ENCODE data around the gene TMCO1. TPM values are rescaled to one million over a fixed set of nuclear protein-coding genes. Genes with fewer than 3 reads are reported as not detected.
A peak's percentile ranks its signal among the peaks of the same experiment; 100 is the strongest.

Gene TMCO1
- total and polyA plus RNA-seq, 2 donors: 86.2 to 116 TPM

DNA sequence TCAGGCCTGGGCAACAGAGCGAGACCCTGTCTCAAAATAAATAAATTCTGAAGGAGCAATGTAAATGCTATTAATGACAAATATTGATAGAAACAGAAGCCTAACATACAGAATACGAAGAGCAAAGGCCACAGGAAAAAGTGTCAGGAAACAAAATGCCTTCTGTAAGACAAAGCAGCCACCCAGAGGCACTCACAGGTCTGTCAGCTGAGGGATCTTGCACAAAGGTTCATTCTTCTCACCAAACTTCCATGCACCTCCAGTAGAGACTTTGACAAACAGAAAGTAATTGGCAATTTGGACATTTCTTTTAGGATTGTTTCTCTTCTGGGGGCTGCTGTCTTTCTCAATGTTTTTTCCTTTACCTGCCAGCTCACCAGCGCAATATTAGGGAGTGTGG, 69.1 kb downstream of the TMCO1 start:
- H3K27ac ChIP-seq (ENCODE audit: low read depth in 1 of 2, low read length in 1 of 2): no peak overlapping the region
- no peak overlapping the region for H3K4me3 ChIP-seq (ENCODE audit: low read length in 2 of 2)
- H3K9me3 ChIP-seq (ENCODE audit: control insufficient read depth in 2 of 2, insufficient read depth in 1 of 2, low read length in 1 of 2): no peaks in the 10 kb centered on the region
- H3K36me3 ChIP-seq (ENCODE audit: control insufficient read depth in 2 of 2, insufficient read depth in 2 of 2, low read length in 1 of 2): no peaks in the 10 kb centered on the region
- DNase-seq (ENCODE audit: low read depth in 6 of 9, low spot score in 9 of 9): peak in 1 of 9 donors; percentile 12
- peaks cover 6 to 13% of the 10 kb centered on the region in 2 donors for H3K4me1 ChIP-seq (ENCODE audit: control insufficient read depth in 2 of 2, insufficient read depth in 2 of 2, low read length in 2 of 2)
- no peaks in the 10 kb centered on the region for H3K27me3 ChIP-seq (ENCODE audit: control insufficient read depth in 2 of 2, insufficient read depth in 1 of 2, low read length in 1 of 2)
- WGBS: 77% methylated on average over 3 of the region's 3 CpGs

DNA sequence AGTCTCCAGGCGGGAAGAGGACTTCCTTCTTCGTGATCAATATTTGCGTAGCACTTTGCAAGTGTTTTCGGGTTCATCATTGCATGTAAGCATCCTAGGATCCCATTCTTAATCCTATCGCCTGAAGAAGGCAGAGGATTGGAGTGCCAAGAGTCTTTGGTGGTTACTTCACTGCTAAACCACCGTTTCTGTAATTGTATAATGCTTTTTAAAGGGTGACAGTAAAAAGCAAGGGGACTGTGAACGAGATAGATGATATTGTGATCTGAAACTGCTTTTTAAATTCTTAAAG, 70.0 kb downstream of the TMCO1 start:
- Histone ChIP-seq H3K27ac (ENCODE audit: low read depth in 1 of 2, low read length in 1 of 2) (peak overlapping the region; percentile 97 to 100), H3K9me3 (ENCODE audit: control insufficient read depth in 2 of 2, insufficient read depth in 1 of 2, low read length in 1 of 2) (no peaks in the 10 kb centered on the region), H3K36me3 (ENCODE audit: control insufficient read depth in 2 of 2, insufficient read depth in 2 of 2, low read length in 1 of 2) (no peaks in the 10 kb centered on the region), H3K4me1 (ENCODE audit: control insufficient read depth in 2 of 2, insufficient read depth in 2 of 2, low read length in 2 of 2) (peaks cover 6 to 13% of the 10 kb centered on the region in 2 donors), H3K27me3 (ENCODE audit: control insufficient read depth in 2 of 2, insufficient read depth in 1 of 2, low read length in 1 of 2) (no peaks in the 10 kb centered on the region), H3K4me3 (ENCODE audit: low read length in 2 of 2) (peak overlapping the region; percentile 66 to 91)
- DNase-seq (ENCODE audit: low read depth in 6 of 9, low spot score in 9 of 9): peak in 2 of 9 donors; percentile 15 to 35
- under 1% methylated on average over 7 of the region's 7 CpGs for WGBS

DNA sequence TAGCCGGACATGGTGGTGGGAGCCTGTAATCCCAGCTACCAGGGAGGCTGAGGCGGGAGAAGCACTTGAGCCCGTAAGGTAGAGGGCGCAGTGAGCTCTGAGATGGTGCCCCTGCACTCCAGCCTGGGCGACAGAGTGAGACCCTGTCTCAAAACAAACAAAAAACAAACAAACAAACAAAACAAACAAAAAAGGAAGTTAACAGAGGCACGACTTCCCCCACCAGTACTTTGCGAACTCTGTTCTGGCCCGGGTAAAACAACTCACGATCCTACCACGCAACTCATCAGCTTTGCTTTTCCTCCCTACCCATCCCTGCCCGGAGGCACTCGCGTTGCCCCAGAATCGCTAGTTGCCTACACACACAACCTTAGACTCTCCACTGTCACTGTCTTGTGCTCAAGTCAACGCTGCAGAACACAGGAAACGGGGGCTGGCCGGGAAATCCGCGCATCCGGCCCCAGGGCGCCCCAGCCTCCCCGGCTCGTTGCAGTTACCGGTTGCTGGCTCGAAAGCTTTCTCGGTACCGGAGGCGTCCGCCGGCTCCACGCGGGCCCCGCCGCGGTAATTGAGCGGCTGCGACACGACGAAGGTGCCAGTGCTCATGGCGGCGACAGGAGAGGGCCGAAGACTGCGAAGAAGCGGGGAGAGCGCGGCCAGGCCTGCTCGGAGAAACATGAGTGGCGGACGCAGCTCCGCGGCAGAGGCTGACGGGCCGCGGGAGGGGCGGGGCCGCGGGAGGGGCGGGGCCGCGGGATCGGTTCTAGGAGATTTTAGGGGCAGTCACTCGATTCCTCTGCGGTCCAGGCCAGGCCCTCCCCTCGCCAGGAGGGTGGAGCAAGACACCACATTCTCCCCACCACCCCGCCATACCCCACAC, 70.5 kb downstream of the TMCO1 start, which contains the start of gene ALDH9A1:
Gene ALDH9A1, minus strand, starts transcription at position 682 of the 880 bp plus-strand sequence. Its CDS starts 4 bp downstream, at position 678.
- peak within 1 kb of the TSS; percentile 97 to 100 for H3K27ac ChIP-seq (ENCODE audit: low read depth in 1 of 2, low read length in 1 of 2)
- H3K9me3 ChIP-seq (ENCODE audit: control insufficient read depth in 2 of 2, insufficient read depth in 1 of 2, low read length in 1 of 2): no peaks in the 10 kb centered on the region
- H3K36me3 ChIP-seq (ENCODE audit: control insufficient read depth in 2 of 2, insufficient read depth in 2 of 2, low read length in 1 of 2): no peaks in the 10 kb centered on the region
- no peaks in the 10 kb centered on the region for H3K27me3 ChIP-seq (ENCODE audit: control insufficient read depth in 2 of 2, insufficient read depth in 1 of 2, low read length in 1 of 2)
- DNase-seq (ENCODE audit: low read depth in 6 of 9, low spot score in 9 of 9): peak; percentile 63 to 94 (median 81)
- peak within 1 kb of the TSS; percentile 66 to 91 for H3K4me3 ChIP-seq (ENCODE audit: low read length in 2 of 2)
- H3K4me1 ChIP-seq (ENCODE audit: control insufficient read depth in 2 of 2, insufficient read depth in 2 of 2, low read length in 2 of 2): peaks cover 6 to 13% of the 10 kb centered on the region in 2 donors
- WGBS: 1% methylated on average over 65 of the region's 65 CpGs

DNA sequence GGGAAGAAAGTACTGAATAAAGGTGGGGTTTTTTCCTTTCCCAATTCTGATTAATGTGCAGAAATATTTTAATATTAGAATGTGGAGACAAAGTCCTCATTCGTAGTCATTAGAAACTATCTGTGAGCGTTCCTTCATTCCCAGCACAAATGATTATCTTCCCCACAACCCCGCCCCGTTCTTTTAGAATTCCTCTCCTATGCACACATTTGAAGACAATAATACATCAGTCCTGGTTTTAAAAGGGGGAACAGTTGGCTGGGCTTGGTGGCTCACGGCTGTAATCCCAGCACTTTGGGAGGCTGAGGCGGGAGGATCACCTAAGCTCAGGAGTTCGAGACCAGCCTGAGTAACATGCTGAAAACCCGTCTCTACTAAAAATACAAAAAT, 71.2 kb downstream of the TMCO1 start:
- DNase-seq (ENCODE audit: low read depth in 6 of 9, low spot score in 9 of 9): peak in 1 of 9 donors; percentile 6
- H3K36me3 ChIP-seq (ENCODE audit: control insufficient read depth in 2 of 2, insufficient read depth in 2 of 2, low read length in 1 of 2): no peaks in the 10 kb centered on the region
- H3K4me3 ChIP-seq (ENCODE audit: low read length in 2 of 2): peak overlapping the region; percentile 66 to 91
- H3K27ac ChIP-seq (ENCODE audit: low read depth in 1 of 2, low read length in 1 of 2): peak overlapping the region; percentile 97 to 100
- H3K27me3 ChIP-seq (ENCODE audit: control insufficient read depth in 2 of 2, insufficient read depth in 1 of 2, low read length in 1 of 2): no peaks in the 10 kb centered on the region
- 61% methylated on average over 8 of the region's 8 CpGs for WGBS
- no peaks in the 10 kb centered on the region for H3K9me3 ChIP-seq (ENCODE audit: control insufficient read depth in 2 of 2, insufficient read depth in 1 of 2, low read length in 1 of 2)
- H3K4me1 ChIP-seq (ENCODE audit: control insufficient read depth in 2 of 2, insufficient read depth in 2 of 2, low read length in 2 of 2): peaks cover 6 to 13% of the 10 kb centered on the region in 2 donors

DNA sequence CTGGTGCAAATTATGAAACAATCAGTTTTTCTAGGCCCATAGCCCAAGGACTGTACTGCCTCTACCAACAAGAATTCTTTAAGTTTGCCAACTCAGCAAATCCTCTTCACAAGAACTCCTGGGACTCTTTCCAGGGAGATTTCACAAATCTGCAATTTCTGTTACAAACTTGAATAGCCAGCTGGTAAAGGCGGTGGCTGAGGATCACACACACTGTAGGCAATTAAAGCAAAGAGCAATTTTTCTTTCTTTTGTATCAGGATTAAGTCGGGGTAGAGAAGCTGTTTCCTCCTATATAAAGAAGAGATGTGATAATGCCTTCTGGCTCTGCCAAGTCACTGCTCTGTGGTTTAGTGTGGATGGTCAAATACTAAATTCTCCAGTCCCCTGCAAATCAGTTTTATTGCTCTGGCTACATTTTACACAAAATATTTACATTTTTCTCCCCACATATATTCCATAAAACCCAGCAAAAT, 72.0 kb downstream of the TMCO1 start:
- no peaks in the 10 kb centered on the region for H3K9me3 ChIP-seq (ENCODE audit: control insufficient read depth in 2 of 2, insufficient read depth in 1 of 2, low read length in 1 of 2)
- H3K4me1 ChIP-seq (ENCODE audit: control insufficient read depth in 2 of 2, insufficient read depth in 2 of 2, low read length in 2 of 2): peaks cover 6 to 13% of the 10 kb centered on the region in 2 donors
- DNase-seq (ENCODE audit: low read depth in 6 of 9, low spot score in 9 of 9): peak in 1 of 9 donors; percentile 33
- H3K27me3 ChIP-seq (ENCODE audit: control insufficient read depth in 2 of 2, insufficient read depth in 1 of 2, low read length in 1 of 2): no peaks in the 10 kb centered on the region
- H3K27ac ChIP-seq (ENCODE audit: low read depth in 1 of 2, low read length in 1 of 2): peak overlapping the region; percentile 25 to 37
- 22% methylated on average over 2 of the region's 2 CpGs for WGBS
- peak overlapping the region; percentile 12 to 66 for H3K4me3 ChIP-seq (ENCODE audit: low read length in 2 of 2)
- H3K36me3 ChIP-seq (ENCODE audit: control insufficient read depth in 2 of 2, insufficient read depth in 2 of 2, low read length in 1 of 2): no peaks in the 10 kb centered on the region

DNA sequence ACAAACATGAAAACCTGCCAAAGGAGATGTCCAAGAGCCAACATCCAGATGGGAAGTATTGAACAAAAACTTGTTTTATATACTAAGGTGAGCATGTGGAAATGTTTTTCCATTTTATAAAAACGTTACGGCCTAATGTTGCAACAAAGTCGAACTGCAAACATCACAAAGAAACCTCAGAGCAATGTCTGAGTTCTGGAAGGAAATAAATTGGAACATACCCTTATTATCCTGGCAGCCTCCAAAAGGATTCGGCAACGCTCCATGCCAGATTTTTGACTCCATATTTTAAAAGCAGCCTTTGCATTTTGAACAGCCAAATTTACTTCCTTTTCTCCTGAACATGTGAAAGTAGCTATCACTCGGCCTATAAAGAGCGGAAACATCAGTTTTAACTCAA, 73.6 kb downstream of the TMCO1 start:
- 95% methylated on average over 7 of the region's 7 CpGs for WGBS
- H3K27ac ChIP-seq (ENCODE audit: low read depth in 1 of 2, low read length in 1 of 2): no peak overlapping the region
- DNase-seq (ENCODE audit: low read depth in 6 of 9, low spot score in 9 of 9): no peak
- H3K9me3 ChIP-seq (ENCODE audit: control insufficient read depth in 2 of 2, insufficient read depth in 1 of 2, low read length in 1 of 2): no peaks in the 10 kb centered on the region
- H3K4me3 ChIP-seq (ENCODE audit: low read length in 2 of 2): no peak overlapping the region
- no peaks in the 10 kb centered on the region for H3K27me3 ChIP-seq (ENCODE audit: control insufficient read depth in 2 of 2, insufficient read depth in 1 of 2, low read length in 1 of 2)
- H3K4me1 ChIP-seq (ENCODE audit: control insufficient read depth in 2 of 2, insufficient read depth in 2 of 2, low read length in 2 of 2): peaks cover 6 to 13% of the 10 kb centered on the region in 2 donors
- no peaks in the 10 kb centered on the region for H3K36me3 ChIP-seq (ENCODE audit: control insufficient read depth in 2 of 2, insufficient read depth in 2 of 2, low read length in 1 of 2)

DNA sequence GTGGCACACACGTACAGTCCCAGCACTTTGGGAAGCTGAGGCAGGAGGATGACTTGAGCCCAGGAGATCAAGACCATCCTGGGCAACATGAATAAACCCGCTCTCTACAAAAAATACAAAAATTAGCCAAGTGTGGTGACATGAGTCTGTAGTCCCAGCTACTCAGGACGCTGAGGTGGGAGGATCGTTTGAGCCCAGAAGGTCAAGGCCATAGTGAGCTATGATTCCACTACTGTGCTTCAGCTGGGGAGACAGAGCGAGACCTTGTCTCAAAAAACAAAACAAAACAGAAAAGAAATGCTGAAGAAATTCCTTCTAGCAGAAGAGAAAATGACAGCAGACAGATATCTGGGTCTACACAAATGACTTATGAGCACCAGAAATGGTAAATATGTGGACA, 80.6 kb downstream of the TMCO1 start:
- DNase-seq (ENCODE audit: low read depth in 6 of 9, low spot score in 9 of 9): no peak
- H3K27ac ChIP-seq (ENCODE audit: low read depth in 1 of 2, low read length in 1 of 2): no peak overlapping the region
- H3K9me3 ChIP-seq (ENCODE audit: control insufficient read depth in 2 of 2, insufficient read depth in 1 of 2, low read length in 1 of 2): no peaks in the 10 kb centered on the region
- H3K4me1 ChIP-seq (ENCODE audit: control insufficient read depth in 2 of 2, insufficient read depth in 2 of 2, low read length in 2 of 2): no peaks in the 10 kb centered on the region
- H3K4me3 ChIP-seq (ENCODE audit: low read length in 2 of 2): no peak overlapping the region
- peaks cover 4 to 18% of the 10 kb centered on the region in 2 donors for H3K36me3 ChIP-seq (ENCODE audit: control insufficient read depth in 2 of 2, insufficient read depth in 2 of 2, low read length in 1 of 2)
- no peaks in the 10 kb centered on the region for H3K27me3 ChIP-seq (ENCODE audit: control insufficient read depth in 2 of 2, insufficient read depth in 1 of 2, low read length in 1 of 2)
- 98% methylated on average over 5 of the region's 5 CpGs for WGBS

DNA sequence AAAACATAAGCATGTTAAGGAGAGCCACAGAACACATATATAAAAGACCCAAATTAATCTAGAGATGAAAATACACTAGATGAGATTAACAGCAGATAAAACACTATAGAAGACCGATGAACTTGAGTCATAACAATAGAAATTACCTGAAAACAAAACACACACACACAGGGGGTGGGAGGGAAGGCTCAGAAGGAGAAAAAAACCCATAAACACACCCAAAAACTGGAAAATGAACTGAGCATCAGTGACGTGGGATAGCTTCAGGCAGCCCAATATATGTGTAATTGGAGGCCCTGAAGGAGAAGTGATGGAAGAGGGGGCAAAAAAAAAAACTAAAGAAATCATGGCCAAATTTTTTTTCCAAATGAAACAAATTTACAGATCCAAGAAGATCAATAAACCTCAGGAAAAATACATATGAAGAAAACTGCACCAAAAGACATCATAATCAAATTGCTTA, 81.7 kb downstream of the TMCO1 start:
- DNase-seq (ENCODE audit: low read depth in 6 of 9, low spot score in 9 of 9): no peak
- H3K4me1 ChIP-seq (ENCODE audit: control insufficient read depth in 2 of 2, insufficient read depth in 2 of 2, low read length in 2 of 2): no peaks in the 10 kb centered on the region
- no peaks in the 10 kb centered on the region for H3K9me3 ChIP-seq (ENCODE audit: control insufficient read depth in 2 of 2, insufficient read depth in 1 of 2, low read length in 1 of 2)
- WGBS: 95% methylated on average over 2 of the region's 2 CpGs
- peaks cover 7 to 29% of the 10 kb centered on the region in 2 donors for H3K36me3 ChIP-seq (ENCODE audit: control insufficient read depth in 2 of 2, insufficient read depth in 2 of 2, low read length in 1 of 2)
- no peaks in the 10 kb centered on the region for H3K27me3 ChIP-seq (ENCODE audit: control insufficient read depth in 2 of 2, insufficient read depth in 1 of 2, low read length in 1 of 2)
- H3K4me3 ChIP-seq (ENCODE audit: low read length in 2 of 2): no peak overlapping the region
- no peak overlapping the region for H3K27ac ChIP-seq (ENCODE audit: low read depth in 1 of 2, low read length in 1 of 2)

Data from thymus (tissue), 11 donors.